GM21526 (cell line): ENCODE data around the gene PPP2R5B.

Experiments used
- ATAC-seq: cut with Tn5 transposase; IDR thresholded peaks from one replicate; pipeline ENCODE4 v1.9.1; 2021; ENCODE audit warnings: moderate library complexity; ENCODE audit not compliant: unreplicated experiment, low FRiP score

The PPP2R5B gene

GRCh38 chr11:64923944-64924909, at the start of gene PPP2R5B:
TSS of gene PPP2R5B (plus strand) at chr11:64924689. CDS start at chr11:64925735, 1,046 bp downstream.
- peak; percentile 68 for ATAC-seq

GRCh38 chr11:64875369-64876228, 48.9 kb upstream of the PPP2R5B start:
- ATAC-seq: no peak

- no peak for ATAC-seq
Measured at GRCh38 chr11:64876229-64876750, 48.2 kb upstream of the PPP2R5B start.

- no peak for ATAC-seq
Measured at GRCh38 chr11:64876835-64877341, 47.6 kb upstream of the PPP2R5B start.

- ATAC-seq: peak; percentile 2
Measured at GRCh38 chr11:64877390-64878222, 46.9 kb upstream of the PPP2R5B start.

GRCh38 chr11:64878223-64878493, 46.3 kb upstream of the PPP2R5B start:
- ATAC-seq: no peak

GRCh38 chr11:64878494-64879243, 45.8 kb upstream of the PPP2R5B start, which contains the start of gene EHD1:
TSS of gene EHD1 (minus strand) at chr11:64878621. CDS start at chr11:64878464, 157 bp downstream.
- ATAC-seq: peak; percentile 52

- ATAC-seq: peak; percentile 0
Measured at GRCh38 chr11:64879244-64879900, 45.1 kb upstream of the PPP2R5B start.

GRCh38 chr11:64880240-64881001, 44.1 kb upstream of the PPP2R5B start:
- no peak for ATAC-seq

GRCh38 chr11:64881476-64881875, 43.0 kb upstream of the PPP2R5B start:
- ATAC-seq: no peak

- no peak for ATAC-seq
Measured at GRCh38 chr11:64882243-64882642, 42.2 kb upstream of the PPP2R5B start.

GRCh38 chr11:64883575-64883974, 40.9 kb upstream of the PPP2R5B start:
- ATAC-seq: no peak

GRCh38 chr11:64884019-64884418, 40.5 kb upstream of the PPP2R5B start:
- no peak for ATAC-seq

- no peak for ATAC-seq
Measured at GRCh38 chr11:64885367-64886286, 38.9 kb upstream of the PPP2R5B start.

- no peak for ATAC-seq
Measured at GRCh38 chr11:64887234-64887756, 37.2 kb upstream of the PPP2R5B start.

GRCh38 chr11:64887757-64888405, 36.6 kb upstream of the PPP2R5B start:
- peak; percentile 57 for ATAC-seq
